Adrenal gland (tissue), 12 donors: Measurements from ENCODE around the gene TMEM132D. TPM values are rescaled to one million over a fixed set of nuclear protein-coding genes. Genes with fewer than 3 reads are reported as not detected.

Source experiments
- DNase-seq, 7 donors: peaks; one replicate each; pipeline ENCODE4 v3.0.0-alpha.2; 2019 to 2020
- H3K27ac ChIP-seq, 5 donors: fragments of 200-600 bp; sonication (generic) in 4 of 5; 1 replicate in 3 of 5; 2 replicates in 2 of 5; pipeline versions ENCODE4 v1.5.1 to v1.8.0; 2016 to 2020; ENCODE audit warnings: mild to moderate bottlenecking in 1 of 5
- H3K27me3 ChIP-seq: fragments of 200-600 bp; 2 replicates; pipeline ENCODE4 v1.8.0; 2021
- H3K36me3 ChIP-seq, 2 donors: fragments of 200-600 bp; replicated peaks in 1 of 2; 1 replicate in 1 of 2; 2 replicates in 1 of 2; pipeline versions ENCODE4 v1.5.1 to v1.8.0; 2018 to 2022
- H3K4me1 ChIP-seq, 2 donors: fragments of 200-600 bp; replicated peaks in 1 of 2; 1 replicate in 1 of 2; 2 replicates in 1 of 2; pipeline versions ENCODE4 v1.5.1 to v1.8.0; 2018 to 2021
- H3K4me3 ChIP-seq, 4 donors: fragments of 200-600 bp; sonication (generic) in 3 of 4; one replicate each; pipeline ENCODE4 v1.5.1; 2016 to 2018
- H3K9me3 ChIP-seq, 3 donors: fragments of 200-600 bp; sonication (generic) in 1 of 3; replicated peaks in 1 of 3; 1 replicate in 2 of 3; 2 replicates in 1 of 3; pipeline versions ENCODE4 v1.5.1 to v1.8.0; 2016 to 2021
- POLR2A ChIP-seq, 2 donors: fragments of 450-650 bp; IDR thresholded peaks; one replicate each; pipeline ENCODE4 v1.6.1; 2017; ENCODE audit warnings: antibody characterized with exemption in 2 of 2, mild to moderate bottlenecking in 2 of 2, moderate library complexity in 1 of 2
- WGBS, 4 donors: extraction: QIAGEN DNeasy Blood & Tissue Kit in 2 of 4; methylation state at CpG; one replicate each; pipeline versions ENCODE4 v1.1.5 to v1.1.7; 2013 to 2017; 5-methylcytosine and 5-hydroxymethylcytosine counted together
- intact Hi-C, 2 donors: fragments of 100-400 bp; cut with DNase I; formaldehyde crosslinking; loops; one replicate each; pipeline versions ENCODE4 v1.14.1 to v1.15.0; 2022 to 2023
- polyA plus RNA-seq, 3 donors: library from polyadenylated mRNA; stranded (reverse); fragments of 200-250 nt in 2 of 3; fragments of 350-450 nt in 1 of 3; fragmentation: Illumina TruSeq in 1 of 3; extraction: RNeasy Lipid Tissue Mini Kit (QIAGEN cat#74804) in 1 of 3; gene quantifications; one replicate each; pipeline ENCODE4 v1.2.3, GENCODE V29; 2013 to 2014
- total RNA-seq, 9 donors: library from RNA; depleted of rRNA in 4 of 9; stranded (reverse); fragments of >200 nt in 4 of 9; fragments of 120-200 nt in 1 of 9; fragmentation: NEBNext Ultra II Directional in 1 of 9; extraction: Animal tissue kit (Norgen Biotek cat#: 25700) in 1 of 9; gene quantifications; one replicate each; pipeline versions ENCODE4 v1.1.0 to v1.2.4, GENCODE V29; 2013 to 2023
- TF ChIP-seq, protein P1 (sequence below), 6 experiments: fragments of 450-650 bp in 4 of 6; fragments of 200-600 bp in 2 of 6; sonication (generic) in 1 of 6; IDR thresholded peaks; 1 replicate in 5 of 6; 2 replicates in 1 of 6; pipeline versions ENCODE4 v1.5.1 to v1.8.0; 2016 to 2021; ENCODE audit warnings: antibody characterized with exemption in 6 of 6, mild to moderate bottlenecking in 2 of 6, moderate library complexity in 1 of 6
- donor health status: healthy with polysubstance abuse.
- donor health status: Bipolar disorder and iron deficiency.
- donor health status: DM: yes; HTN: yes; CAD: no.
- donor health status: DM: no; HTN: no; CAD: no.
- donor health status: DM: no; HTN: no; CAD: no.
- donor health status: DM: yes; HTN: yes; CAD: no.

TMEM132D gene
- total and polyA plus RNA-seq, 12 donors: 0.03 to 0.83 (median 0.35) TPM; not detected in 8

DNA sequence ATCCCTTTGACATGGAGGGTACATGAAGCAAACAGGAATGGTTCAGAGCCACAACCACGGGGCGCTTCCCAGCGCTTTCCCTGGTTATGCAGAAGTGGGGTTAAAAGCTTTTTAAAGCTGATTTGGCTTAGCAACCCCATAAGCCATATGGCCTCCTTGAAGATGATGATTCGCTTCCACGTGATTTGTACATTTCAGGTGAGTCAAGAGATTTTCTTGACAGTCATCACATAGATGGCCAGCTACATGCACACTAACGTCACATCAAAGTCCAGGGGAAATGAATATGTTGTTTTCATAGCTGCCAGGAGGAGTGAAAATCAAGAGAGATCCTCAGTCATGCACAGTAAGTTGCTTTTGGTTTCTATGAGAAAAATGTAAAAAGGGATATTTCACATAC is 309.7 kb downstream of the TMEM132D start:
- TF ChIP-seq, protein P1, sequence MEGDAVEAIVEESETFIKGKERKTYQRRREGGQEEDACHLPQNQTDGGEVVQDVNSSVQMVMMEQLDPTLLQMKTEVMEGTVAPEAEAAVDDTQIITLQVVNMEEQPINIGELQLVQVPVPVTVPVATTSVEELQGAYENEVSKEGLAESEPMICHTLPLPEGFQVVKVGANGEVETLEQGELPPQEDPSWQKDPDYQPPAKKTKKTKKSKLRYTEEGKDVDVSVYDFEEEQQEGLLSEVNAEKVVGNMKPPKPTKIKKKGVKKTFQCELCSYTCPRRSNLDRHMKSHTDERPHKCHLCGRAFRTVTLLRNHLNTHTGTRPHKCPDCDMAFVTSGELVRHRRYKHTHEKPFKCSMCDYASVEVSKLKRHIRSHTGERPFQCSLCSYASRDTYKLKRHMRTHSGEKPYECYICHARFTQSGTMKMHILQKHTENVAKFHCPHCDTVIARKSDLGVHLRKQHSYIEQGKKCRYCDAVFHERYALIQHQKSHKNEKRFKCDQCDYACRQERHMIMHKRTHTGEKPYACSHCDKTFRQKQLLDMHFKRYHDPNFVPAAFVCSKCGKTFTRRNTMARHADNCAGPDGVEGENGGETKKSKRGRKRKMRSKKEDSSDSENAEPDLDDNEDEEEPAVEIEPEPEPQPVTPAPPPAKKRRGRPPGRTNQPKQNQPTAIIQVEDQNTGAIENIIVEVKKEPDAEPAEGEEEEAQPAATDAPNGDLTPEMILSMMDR (IDR thresholded peaks at IDR 0.05): no peak
- TF ChIP-seq POLR2A (IDR thresholded peaks at IDR 0.05): no peak
- WGBS, 4 donors: 65 to 69% (median 65%) methylated on average over 6 of the region's 6 CpGs
- intact Hi-C loops: no loop called here

DNA sequence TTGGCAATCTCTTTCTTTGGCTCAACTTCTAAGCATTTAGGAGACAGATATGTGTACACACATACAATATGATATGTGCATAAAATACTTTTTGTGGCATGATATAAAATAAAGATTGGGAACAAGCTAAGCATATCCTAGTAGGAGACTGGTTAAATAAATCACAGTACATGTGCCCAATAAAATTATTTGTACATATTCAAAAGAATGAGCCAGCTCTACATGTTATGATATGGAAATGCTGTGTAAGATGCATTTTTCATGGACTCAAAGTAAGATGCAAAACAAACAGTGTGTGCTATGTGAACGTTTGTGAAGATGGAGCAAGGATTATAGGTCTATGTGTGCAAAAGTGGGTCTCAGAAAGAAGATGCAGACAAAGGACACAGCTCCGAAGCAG is 311.4 kb downstream of the TMEM132D start:
- Histone ChIP-seq H3K36me3 (no peaks in the 10 kb centered on the region), H3K4me3 (no peak overlapping the region), H3K27ac (no peak overlapping the region), H3K9me3 (no peaks in the 10 kb centered on the region), H3K27me3 (no peaks in the 10 kb centered on the region), H3K4me1 (no peaks in the 10 kb centered on the region)
- no peak for TF ChIP-seq POLR2A (IDR thresholded peaks at IDR 0.05)
- TF ChIP-seq, protein P1 (IDR thresholded peaks at IDR 0.05): no peak
- DNase-seq: no peak
- intact Hi-C loops: no loop called here
- 46 to 59% (median 55%) methylated on average over 2 of the region's 2 CpGs for WGBS, 4 donors

More for the DNA sequence above, 309.7 kb downstream of the TMEM132D start:
- DNase-seq: no peak
- H3K4me1 ChIP-seq: no peaks in the 10 kb centered on the region
- H3K27me3 ChIP-seq: no peaks in the 10 kb centered on the region
- no peaks in the 10 kb centered on the region for H3K9me3 ChIP-seq
- H3K27ac ChIP-seq: no peak overlapping the region
- H3K36me3 ChIP-seq: no peaks in the 10 kb centered on the region
- no peak overlapping the region for H3K4me3 ChIP-seq

DNA sequence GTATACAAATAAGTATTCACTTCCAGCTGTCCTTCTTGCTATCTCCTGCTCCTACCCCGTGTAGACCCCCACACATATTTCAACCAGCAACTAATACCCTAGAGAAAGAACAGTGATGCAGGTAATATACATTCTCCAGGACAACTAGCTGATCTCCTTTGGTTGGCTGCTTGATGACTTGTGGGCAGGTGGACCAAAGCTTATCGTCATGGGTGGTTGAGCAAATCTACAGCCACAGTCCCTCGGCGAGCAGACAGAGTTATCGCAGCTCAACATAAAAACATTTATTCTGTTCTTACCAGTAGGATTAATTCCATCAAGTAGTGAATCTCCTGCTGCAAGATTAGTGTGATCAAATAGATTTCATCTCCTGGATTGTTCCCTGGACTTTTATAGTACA is 314.3 kb downstream of the TMEM132D start:
- no peak for DNase-seq
- Histone ChIP-seq H3K9me3 (no peaks in the 10 kb centered on the region), H3K4me1 (no peaks in the 10 kb centered on the region), H3K27me3 (no peaks in the 10 kb centered on the region), H3K4me3 (no peak overlapping the region), H3K36me3 (no peaks in the 10 kb centered on the region), H3K27ac (no peak overlapping the region)
- intact Hi-C loops: no loop called here
- 76 to 87% (median 80%) methylated on average over 5 of the region's 5 CpGs for WGBS, 4 donors
- no peak for TF ChIP-seq POLR2A (IDR thresholded peaks at IDR 0.05)
- TF ChIP-seq, protein P1 (IDR thresholded peaks at IDR 0.05): no peak

DNA sequence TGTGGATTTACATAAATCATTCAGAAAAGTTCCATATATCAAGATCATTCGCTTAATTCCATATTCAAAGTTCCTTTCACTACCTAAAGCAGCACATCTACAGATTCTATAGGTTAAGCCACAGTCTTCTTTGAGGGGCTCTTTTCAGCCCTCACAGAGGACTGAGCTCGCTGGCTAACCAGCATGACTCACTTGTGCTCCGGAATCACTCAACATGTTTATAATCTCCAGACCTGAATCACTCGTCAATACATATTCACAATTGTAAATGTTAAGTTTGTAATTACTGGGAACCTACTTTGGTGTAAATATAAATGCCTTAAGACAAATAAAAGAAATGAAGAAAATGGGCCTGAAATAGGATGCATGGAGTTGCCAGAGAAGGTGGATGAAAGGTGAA is 315.7 kb downstream of the TMEM132D start:
- no peaks in the 10 kb centered on the region for H3K4me1 ChIP-seq
- no peak for TF ChIP-seq POLR2A (IDR thresholded peaks at IDR 0.05)
- TF ChIP-seq, protein P1 (IDR thresholded peaks at IDR 0.05): no peak
- H3K4me3 ChIP-seq: no peak overlapping the region
- 80 to 87% (median 84%) methylated on average over 4 of the region's 4 CpGs for WGBS, 4 donors
- DNase-seq: no peak
- H3K9me3 ChIP-seq: no peaks in the 10 kb centered on the region
- no peaks in the 10 kb centered on the region for H3K36me3 ChIP-seq
- intact Hi-C loops: no loop called here
- H3K27ac ChIP-seq: no peak overlapping the region
- no peaks in the 10 kb centered on the region for H3K27me3 ChIP-seq
